CD4-positive, alpha-beta T cell (primary cell): ENCODE results near the gene LRRC15. TPM values are rescaled to one million over a fixed set of nuclear protein-coding genes. Genes with fewer than 3 reads are reported as not detected.

ENCODE experiments used
- ATAC-seq: fragments of 200-7000 bp; cut with Tn5 transposase; one replicate; pipeline ENCODE4 v1.10.0; 2022; ENCODE audit warnings: mild to moderate bottlenecking; ENCODE audit not compliant: poor library complexity
- CTCF ChIA-PET: fragments of 350-600 bp; sonication (Branson Sonifier 250); formaldehyde crosslinking; loops from one replicate; lab custom pipeline; 2021; ENCODE audit warnings: antibody characterized with exemption, inconsistent platforms; lab: Charles Lee
- POLR2A ChIA-PET: fragments of 350-600 bp; sonication (Branson Sonifier 250); formaldehyde crosslinking; loops from one replicate; lab custom pipeline; 2021; ENCODE audit warnings: antibody characterized with exemption, inconsistent platforms; lab: Charles Lee
- DNase-seq, 14 experiments: peaks; one replicate each; pipeline ENCODE4 v3.0.0-alpha.2; 2013 to 2020; ENCODE audit warnings: mixed read lengths in 2 of 14
- H3K27ac ChIP-seq, 2 donors: one replicate each; pipeline versions ENCODE4 v1.5.1 to v1.7.0; 2013; ENCODE audit warnings: low read length in 2 of 2, low read depth in 1 of 2, mild to moderate bottlenecking in 1 of 2
- H3K27me3 ChIP-seq, 2 experiments: 1 replicate in 1 of 2; 2 replicates in 1 of 2; pipeline versions ENCODE4 v1.6.1 to v1.7.0; 2013; ENCODE audit warnings: low read length in 2 of 2, control low read depth in 1 of 2, mild to moderate bottlenecking in 1 of 2, moderate library complexity in 1 of 2; ENCODE audit not compliant: insufficient read depth in 2 of 2, control insufficient read depth in 1 of 2
- H3K36me3 ChIP-seq: one replicate; pipeline ENCODE4 v1.6.1; 2013; ENCODE audit warnings: low read length, control low read depth; ENCODE audit not compliant: insufficient read depth
- H3K4me1 ChIP-seq: one replicate; pipeline ENCODE4 v1.6.1; 2013; ENCODE audit warnings: low read length, control low read depth; ENCODE audit not compliant: insufficient read depth
- H3K4me3 ChIP-seq: one replicate; pipeline ENCODE4 v1.5.1; 2013; ENCODE audit warnings: mild to moderate bottlenecking, low read length, moderate library complexity
- H3K9me3 ChIP-seq, 2 experiments: 1 replicate in 1 of 2; 2 replicates in 1 of 2; pipeline versions ENCODE4 v1.6.1 to v1.7.0; 2013; ENCODE audit warnings: low read length in 2 of 2, mild to moderate bottlenecking in 2 of 2, control low read depth in 1 of 2, moderate library complexity in 1 of 2; ENCODE audit not compliant: control insufficient read depth in 1 of 2, insufficient read depth in 1 of 2
- H3K27ac Mint-ChIP-seq: one replicate; pipeline ENCODE4 v1.8.0; 2020; ENCODE audit warnings: mixed read lengths
- H3K27me3 Mint-ChIP-seq: one replicate; pipeline ENCODE4 v1.8.0; 2021; ENCODE audit warnings: mixed read lengths
- H3K36me3 Mint-ChIP-seq: one replicate; pipeline ENCODE4 v1.8.0; 2021; ENCODE audit warnings: low read depth, mixed read lengths
- H3K4me1 Mint-ChIP-seq: one replicate; pipeline ENCODE4 v1.8.0; 2021; ENCODE audit warnings: low read depth, mixed read lengths
- H3K4me3 Mint-ChIP-seq: one replicate; pipeline ENCODE4 v1.8.0; 2020; ENCODE audit warnings: mild to moderate bottlenecking, mixed read lengths
- H3K9me3 Mint-ChIP-seq: one replicate; pipeline ENCODE4 v1.8.0; 2020; ENCODE audit warnings: mixed read lengths
- intact Hi-C, 2 experiments: fragments of 100-400 bp; cut with DNase I in 1 of 2; cut with micrococcal nuclease in 1 of 2; formaldehyde crosslinking; loops; one replicate each; pipeline versions ENCODE4 v1.15.1 to v1.9.0; 2023 to 2025; cut with DNase I, micrococcal nuclease
- total RNA-seq, 174 experiments: library from RNA in 2 of 174; stranded (reverse) in 2 of 174; gene quantifications; one replicate each; pipeline ENCODE4 v1.2.3 and lab custom pipeline; 2021 to 2026
- TF ChIP-seq, protein P1 (sequence below): fragments of 200-600 bp; IDR thresholded peaks from one replicate; pipeline ENCODE4 v1.8.0; 2022; ENCODE audit warnings: antibody characterized with exemption, mild to moderate bottlenecking

LRRC15 gene
- total RNA-seq, 2 experiments from 2014 or later, result not detected

DNA sequence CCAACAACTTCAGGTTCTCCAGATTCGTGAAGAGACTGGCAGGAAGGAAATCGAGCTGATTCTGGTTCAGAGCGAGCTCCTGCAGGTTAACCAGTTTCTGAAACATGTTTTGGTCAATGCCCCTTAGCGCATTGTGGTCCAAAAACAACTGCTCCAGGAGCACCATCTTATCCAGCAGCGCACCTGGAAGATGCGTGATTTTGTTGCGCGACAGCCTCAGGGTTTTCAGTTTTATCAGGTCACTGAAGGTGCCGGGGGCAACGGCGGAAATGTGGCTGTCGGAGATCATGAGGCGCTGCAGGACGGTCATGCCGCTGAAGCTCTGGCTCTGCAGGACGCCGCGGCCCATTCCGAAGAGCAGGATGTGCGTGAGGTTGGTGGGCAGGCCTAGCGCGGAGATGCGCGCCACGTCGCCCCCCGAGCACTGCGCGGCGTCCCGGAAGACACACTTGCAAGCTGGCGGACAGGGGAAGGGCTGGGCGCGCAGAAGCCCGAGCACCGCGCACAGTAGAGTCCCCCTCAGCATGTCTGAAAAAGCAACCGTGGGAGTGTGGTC lies 28.3 kb upstream of the LRRC15 start:
- Mint-ChIP-seq H3K36me3 (peaks cover 7% of the 10 kb centered on the region), H3K4me1 (peaks cover 56% of the 10 kb centered on the region), H3K9me3 (no peaks in the 10 kb centered on the region), H3K27me3 (no peaks in the 10 kb centered on the region), H3K4me3 (peak overlapping the region; percentile 93), H3K27ac (peak overlapping the region; percentile 94)
- H3K36me3 ChIP-seq, result no peaks in the 10 kb centered on the region
- peaks cover 39% of the 10 kb centered on the region for H3K4me1 ChIP-seq
- H3K27me3 ChIP-seq, result peaks cover 0 to 10% of the 10 kb centered on the region in 2 experiments
- TF ChIP-seq, protein P1, sequence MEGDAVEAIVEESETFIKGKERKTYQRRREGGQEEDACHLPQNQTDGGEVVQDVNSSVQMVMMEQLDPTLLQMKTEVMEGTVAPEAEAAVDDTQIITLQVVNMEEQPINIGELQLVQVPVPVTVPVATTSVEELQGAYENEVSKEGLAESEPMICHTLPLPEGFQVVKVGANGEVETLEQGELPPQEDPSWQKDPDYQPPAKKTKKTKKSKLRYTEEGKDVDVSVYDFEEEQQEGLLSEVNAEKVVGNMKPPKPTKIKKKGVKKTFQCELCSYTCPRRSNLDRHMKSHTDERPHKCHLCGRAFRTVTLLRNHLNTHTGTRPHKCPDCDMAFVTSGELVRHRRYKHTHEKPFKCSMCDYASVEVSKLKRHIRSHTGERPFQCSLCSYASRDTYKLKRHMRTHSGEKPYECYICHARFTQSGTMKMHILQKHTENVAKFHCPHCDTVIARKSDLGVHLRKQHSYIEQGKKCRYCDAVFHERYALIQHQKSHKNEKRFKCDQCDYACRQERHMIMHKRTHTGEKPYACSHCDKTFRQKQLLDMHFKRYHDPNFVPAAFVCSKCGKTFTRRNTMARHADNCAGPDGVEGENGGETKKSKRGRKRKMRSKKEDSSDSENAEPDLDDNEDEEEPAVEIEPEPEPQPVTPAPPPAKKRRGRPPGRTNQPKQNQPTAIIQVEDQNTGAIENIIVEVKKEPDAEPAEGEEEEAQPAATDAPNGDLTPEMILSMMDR, result no peak
- POLR2A ChIA-PET, result interaction anchor here (0.6 to 4.3 kb wide), 17 partner anchors 9 to 873 kb away, joined by 3 to 29 read pairs (median 4); partner anchors contain the start of genes ATP13A3 and LSG1
- DNase-seq (peak in 12 of 14 experiments; percentile 12 to 60 (median 43)), ATAC-seq (no peak)
- peak overlapping the region; percentile 63 for H3K4me3 ChIP-seq
- H3K9me3 ChIP-seq, result no peaks in the 10 kb centered on the region
- CTCF ChIA-PET, result interaction anchor here (0.6 to 3.6 kb wide), 6 partner anchors 54 to 197 kb away, joined by 3 to 13 read pairs (median 4); no protein-coding TSS in a partner anchor
- intact Hi-C loops, result loop anchor here (2.0 to 5.0 kb wide), 2 partner anchors 65 to 261 kb away; partner anchors contain the start of gene HES1 (in 1 of the 2)
- peak overlapping the region; percentile 34 to 50 for H3K27ac ChIP-seq

DNA sequence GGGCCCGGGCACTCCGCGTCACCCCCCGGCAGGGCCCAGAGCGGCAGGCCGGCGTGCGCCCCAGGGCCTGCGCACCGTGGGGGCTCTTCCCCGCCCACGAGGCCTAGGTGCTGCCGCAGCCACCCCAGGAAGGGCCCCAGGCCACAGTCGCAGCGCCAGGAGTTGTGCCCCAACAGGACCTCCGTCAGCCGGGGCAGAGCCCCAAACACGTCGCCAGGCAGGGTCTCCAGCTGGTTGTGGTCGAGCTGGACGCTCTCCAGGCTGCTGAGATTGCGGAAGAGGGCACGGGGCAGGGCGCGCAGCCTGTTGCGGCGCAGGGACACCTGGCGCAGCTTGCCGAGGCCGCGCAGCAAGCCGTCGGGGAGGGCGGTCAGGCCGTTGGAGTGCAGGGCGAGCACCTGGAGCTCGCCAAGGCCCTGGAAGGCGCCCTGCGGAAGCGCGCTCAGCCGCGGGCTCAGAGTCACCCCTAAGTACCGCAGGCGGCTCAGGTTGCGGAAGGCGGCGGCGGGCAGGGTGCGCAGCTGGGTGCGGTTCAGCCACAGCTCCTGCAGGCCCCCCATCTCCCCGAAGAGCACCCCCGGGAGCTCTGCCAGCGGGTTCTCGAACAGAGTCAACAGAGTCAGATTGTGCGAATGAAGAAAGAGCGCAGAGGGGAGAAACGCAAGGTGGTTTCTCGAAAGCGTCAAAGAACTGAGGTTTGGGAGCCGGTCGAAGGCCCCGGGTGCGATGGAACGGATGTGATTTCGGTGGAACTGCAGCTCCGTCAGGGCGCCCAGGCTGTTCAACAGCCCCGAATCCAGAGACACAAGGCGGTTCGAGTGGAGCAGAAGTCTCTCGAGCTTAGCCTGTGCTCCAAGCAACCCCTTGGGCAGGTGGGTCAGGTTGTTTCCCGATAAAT lies 27.6 kb upstream of the LRRC15 start:
- ATAC-seq (peak; percentile 48), DNase-seq (peak; percentile 16 to 70 (median 38))
- Histone ChIP-seq H3K9me3 (peaks cover 0 to 3% of the 10 kb centered on the region in 2 experiments), H3K4me1 (peaks cover 39% of the 10 kb centered on the region), H3K27me3 (peaks cover 0 to 10% of the 10 kb centered on the region in 2 experiments), H3K4me3 (peak overlapping the region; percentile 63), H3K27ac (peak overlapping the region; percentile 34 to 50), H3K36me3 (no peaks in the 10 kb centered on the region)
- H3K36me3 Mint-ChIP-seq, result peaks cover 7% of the 10 kb centered on the region
- H3K9me3 Mint-ChIP-seq, result no peaks in the 10 kb centered on the region
- no peaks in the 10 kb centered on the region for H3K27me3 Mint-ChIP-seq
- intact Hi-C loops, result loop anchor here (1.0 to 5.0 kb wide), 3 partner anchors 7 to 260 kb away; partner anchors contain the start of gene HES1 (in 1 of the 2)
- TF ChIP-seq, protein P1, result no peak
- peak overlapping the region; percentile 94 for H3K27ac Mint-ChIP-seq
- H3K4me1 Mint-ChIP-seq, result peaks cover 56% of the 10 kb centered on the region
- ChIA-PET POLR2A (interaction anchor here (0.6 to 4.3 kb wide), 20 partner anchors 10 to 873 kb away, joined by 3 to 29 read pairs (median 3); partner anchors contain the start of genes ATP13A3 and LSG1), CTCF (interaction anchor here (0.6 to 3.6 kb wide), 7 partner anchors 10 to 197 kb away, joined by 3 to 13 read pairs (median 3); no protein-coding TSS in a partner anchor)
- peak overlapping the region; percentile 93 for H3K4me3 Mint-ChIP-seq

DNA sequence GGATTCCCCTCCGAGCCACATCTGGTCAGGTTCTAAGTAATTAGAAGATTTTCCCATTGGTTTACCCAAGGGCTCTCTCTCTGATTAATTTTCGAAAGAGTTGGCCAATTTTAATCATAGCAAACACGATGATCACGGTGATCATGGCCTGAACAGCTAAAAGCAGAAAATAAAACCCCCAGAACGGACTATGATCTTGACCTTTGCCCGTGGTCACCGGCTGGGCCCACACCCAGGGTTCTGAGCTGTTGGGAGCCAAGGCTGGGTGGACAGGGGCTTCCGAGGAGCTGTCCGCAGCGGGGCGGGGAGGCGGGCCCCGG lies 27.0 kb upstream of the LRRC15 start:
- peak overlapping the region; percentile 90 for H3K4me3 Mint-ChIP-seq
- CTCF ChIA-PET, result interaction anchor here (1.2 to 3.6 kb wide), 3 partner anchors 11 to 63 kb away, joined by 3 to 13 read pairs (median 3); no protein-coding TSS in a partner anchor
- no peaks in the 10 kb centered on the region for H3K9me3 Mint-ChIP-seq
- peaks cover 56% of the 10 kb centered on the region for H3K4me1 Mint-ChIP-seq
- intact Hi-C loops, result loop anchor here (1.0 to 5.0 kb wide), 3 partner anchors 8 to 259 kb away; partner anchors contain the start of gene HES1 (in 1 of the 2)
- no peak for ATAC-seq
- POLR2A ChIA-PET, result interaction anchor here (0.9 to 4.3 kb wide), 12 partner anchors 10 to 275 kb away, joined by 3 to 29 read pairs (median 4); partner anchors contain the start of gene LSG1
- H3K27me3 ChIP-seq, result peaks cover 0 to 10% of the 10 kb centered on the region in 2 experiments
- H3K36me3 ChIP-seq, result no peaks in the 10 kb centered on the region
- peak in 2 of 14 experiments; percentile 3 to 5 for DNase-seq
- H3K27ac Mint-ChIP-seq, result peak overlapping the region; percentile 94
- H3K36me3 Mint-ChIP-seq, result peaks cover 7% of the 10 kb centered on the region
- peaks cover 39% of the 10 kb centered on the region for H3K4me1 ChIP-seq
- TF ChIP-seq, protein P1, result no peak
- peak overlapping the region in 1 of 2 donors; percentile 50 for H3K27ac ChIP-seq
- no peaks in the 10 kb centered on the region for H3K27me3 Mint-ChIP-seq
- H3K9me3 ChIP-seq, result peaks cover 0 to 3% of the 10 kb centered on the region in 2 experiments
- peak overlapping the region; percentile 63 for H3K4me3 ChIP-seq
